HepG2 (cell line): ENCODE data around the gene SNX12. TPM values are rescaled to one million over a fixed set of nuclear protein-coding genes. Genes with fewer than 3 reads are reported as not detected.

Experiments
- ATAC-seq: fragments of 200-7000 bp; cut with Tn5 transposase; 3 replicates; pipeline ENCODE4 v1.9.1; 2020; ENCODE audit warnings: mild to moderate bottlenecking, moderate library complexity
- BruUV-seq: library from RNA; stranded (reverse); fragments of 400-500 nt; replicated peaks from 2 replicates; lab custom pipeline; 2021; lab: Mats Ljungman, UMichigan
- CTCF ChIA-PET: fragments of 300-600 bp; formaldehyde crosslinking; extraction: SDS; loops from one replicate; lab custom pipeline; 2021; ENCODE audit warnings: low total read pairs, inconsistent platforms, low intra/inter-chr PET ratio; lab: Yijun Ruan, JAX
- POLR2A ChIA-PET: fragments of 350-600 bp; sonication (Branson Sonifier 250); formaldehyde crosslinking; loops from one replicate; lab custom pipeline; 2020; ENCODE audit warnings: antibody characterized with exemption, inconsistent platforms; lab: Yijun Ruan, JAX
- DNase-seq: peaks from one replicate; pipeline ENCODE4 v3.0.0-alpha.2; 2015; ENCODE audit warnings: low spot score
- FAIRE-seq: peaks from 3 replicates; lab custom pipeline; 2011; peaks lifted over from hg19 to GRCh38; lab: Jason Lieb, UNC
- H2AFZ ChIP-seq: one replicate; pipeline ENCODE4 v1.6.1; 2011; ENCODE audit warnings: low read length, inconsistent platforms
- H3K27ac ChIP-seq: fragments of 300-600 bp; 3 replicates; pipeline ENCODE4 v1.8.0; 2011; ENCODE audit warnings: mixed run types, mild to moderate bottlenecking, mixed read lengths, low read length, inconsistent platforms; ENCODE audit not compliant: insufficient read depth; ENCODE audit errors: extremely low read length
- H3K27me3 ChIP-seq, 2 experiments: fragments of 200-600 bp in 1 of 2; 2 replicates in 1 of 2; 3 replicates in 1 of 2; pipeline versions ENCODE4 v1.6.0 to v1.8.0; 2011; ENCODE audit warnings: low read length in 2 of 2, mild to moderate bottlenecking in 2 of 2, moderate library complexity in 2 of 2, inconsistent platforms in 1 of 2; ENCODE audit not compliant: insufficient read depth in 2 of 2, control insufficient read depth in 1 of 2
- H3K36me3 ChIP-seq, 2 experiments: fragments of 200-600 bp in 1 of 2; replicated peaks in 1 of 2; 2 replicates in 1 of 2; 3 replicates in 1 of 2; pipeline versions ENCODE4 v1.5.1 to v1.8.0; 2011; ENCODE audit warnings: low read length in 2 of 2, inconsistent platforms in 1 of 2; ENCODE audit not compliant: insufficient read depth in 2 of 2, control insufficient read depth in 1 of 2
- H3K4me1 ChIP-seq: 2 replicates; pipeline ENCODE4 v1.5.1; 2012; ENCODE audit warnings: low read length, inconsistent platforms; ENCODE audit not compliant: insufficient read depth
- H3K4me2 ChIP-seq: 2 replicates; pipeline ENCODE4 v1.6.0; 2011; ENCODE audit warnings: low read depth, low read length, inconsistent platforms
- H3K4me3 ChIP-seq, 3 experiments: fragments of 200-600 bp in 1 of 3; sonication (generic), shearing (Covaris generic) in 1 of 3; replicated peaks in 1 of 3; 2 replicates each; pipeline ENCODE4 v1.5.1; 2011 to 2016; ENCODE audit warnings: low read length in 3 of 3, inconsistent platforms in 2 of 3, low read depth in 2 of 3, mild to moderate bottlenecking in 2 of 3, control low read depth in 1 of 3, mixed read lengths in 1 of 3; ENCODE audit not compliant: insufficient read depth in 1 of 3
- H3K79me2 ChIP-seq: one replicate; pipeline ENCODE4 v1.6.1; 2011; ENCODE audit warnings: low read length, inconsistent platforms; ENCODE audit not compliant: insufficient read depth
- H3K9ac ChIP-seq: 2 replicates; pipeline ENCODE4 v1.6.0; 2011; ENCODE audit warnings: mild to moderate bottlenecking, low read depth, low read length, inconsistent platforms; ENCODE audit not compliant: insufficient read depth
- H3K9me3 ChIP-seq: 2 replicates; pipeline ENCODE4 v1.5.1; 2012; ENCODE audit warnings: mild to moderate bottlenecking, low read length
- H4K20me1 ChIP-seq: 2 replicates; pipeline ENCODE4 v1.6.0; 2011; ENCODE audit warnings: inconsistent platforms, mild to moderate bottlenecking, low read length, moderate library complexity; ENCODE audit not compliant: insufficient read depth
- ADNP ChIP-seq: sonication (generic); formaldehyde crosslinking; IDR thresholded peaks from 2 replicates; pipeline ENCODE4 v1.4.0; 2020; ENCODE audit warnings: missing genetic modification reagents
- GABPA ChIP-seq, 2 experiments: IDR thresholded peaks; 2 replicates each; pipeline ENCODE4 v1.6.1; 2011 to 2016; ENCODE audit warnings: low read depth in 2 of 2, low read length in 1 of 2, missing biosample characterization in 1 of 2, missing genetic modification characterization in 1 of 2
- HOXD1 ChIP-seq: sonication (generic); formaldehyde crosslinking; IDR thresholded peaks from 2 replicates; pipeline ENCODE4 v1.5.0; 2020; ENCODE audit warnings: missing genetic modification reagents
- NCOA2 ChIP-seq: sonication (generic); formaldehyde crosslinking; IDR thresholded peaks from 2 replicates; pipeline ENCODE4 v1.8.0; 2022; ENCODE audit warnings: inconsistent platforms
- RNF2 ChIP-seq: fragments of 450-650 bp; conservative IDR thresholded peaks from 2 replicates; pipeline ENCODE4 v1.6.1; 2016; ENCODE audit warnings: low read depth
- TMF1 ChIP-seq: sonication (generic); formaldehyde crosslinking; IDR thresholded peaks from 2 replicates; pipeline ENCODE4 v1.8.1; 2022; ENCODE audit warnings: low read depth, missing genetic modification reagents
- ZFP82 ChIP-seq: sonication (generic); formaldehyde crosslinking; IDR thresholded peaks from 2 replicates; pipeline ENCODE4 v1.5.1; 2020; ENCODE audit warnings: mild to moderate bottlenecking, missing genetic modification reagents, borderline replicate concordance
- ZNF12 ChIP-seq: sonication (generic); formaldehyde crosslinking; IDR thresholded peaks from 2 replicates; pipeline ENCODE4 v1.5.0; 2020; ENCODE audit warnings: missing genetic modification reagents
- ZNF460 ChIP-seq: sonication (generic); formaldehyde crosslinking; IDR thresholded peaks from 2 replicates; pipeline ENCODE4 v1.5.1; 2020; ENCODE audit warnings: missing genetic modification reagents, mild to moderate bottlenecking, borderline replicate concordance
- ZNF530 ChIP-seq: sonication (generic); formaldehyde crosslinking; IDR thresholded peaks from 2 replicates; pipeline ENCODE4 v1.5.0; 2020; ENCODE audit warnings: low read depth, mild to moderate bottlenecking, missing genetic modification reagents
- ZNF768 ChIP-seq: sonication (generic); formaldehyde crosslinking; IDR thresholded peaks from 2 replicates; pipeline ENCODE4 v1.4.0; 2020; ENCODE audit warnings: missing genetic modification reagents
- ZNF790 ChIP-seq: sonication (generic); formaldehyde crosslinking; IDR thresholded peaks from 2 replicates; pipeline ENCODE4 v1.8.0; 2022; ENCODE audit warnings: missing genetic modification reagents, mild to moderate bottlenecking, borderline replicate concordance
- WGBS: methylation state at CpG from one replicate; pipeline ENCODE4 v1.1.6; 2017; ENCODE audit warnings: low lambda C conversion rate; 5-methylcytosine and 5-hydroxymethylcytosine counted together
- in situ Hi-C: cut with HindIII; loops from 2 replicates; pipeline ENCODE4 v1.10.0; 2017; ENCODE audit warnings: low pct_unique_long_range_greater_than_20kb; ENCODE audit not compliant: extremely low pct_ligation_motif_present
- intact Hi-C: fragments of 100-400 bp; cut with micrococcal nuclease; formaldehyde crosslinking; loops from one replicate; pipeline ENCODE4 v1.10.0; 2022; ENCODE audit not compliant: unreplicated experiment
- polyA plus RNA-seq, 8 experiments: library from polyadenylated mRNA; depleted of rRNA in 3 of 8; stranded (reverse) in 7 of 8; unstranded in 1 of 8; fragments of >200 nt; fragmentation: Illumina TruSeq in 4 of 8; extraction: Trizol in 4 of 8; gene quantifications; 2 replicates each; pipeline versions ENCODE4 v1.2.1 to v1.2.3, GENCODE V29; 2011 to 2016; ENCODE audit warnings: low read depth in 4 of 8, missing spikeins in 1 of 8, mixed read lengths in 1 of 8; ENCODE audit not compliant: insufficient read depth in 1 of 8
- total RNA-seq, 5 experiments: library from RNA; depleted of rRNA; stranded (reverse); fragments of >200 nt; fragmentation: Illumina TruSeq; extraction: Trizol; gene quantifications; 2 replicates each; pipeline ENCODE4 v1.2.3, GENCODE V29; 2016; ENCODE audit warnings: low read depth in 1 of 5
- TF ChIP-seq, protein P1 (sequence below): sonication (generic); formaldehyde crosslinking; IDR thresholded peaks from 2 replicates; pipeline ENCODE4 v1.4.0; 2020; ENCODE audit warnings: mild to moderate bottlenecking, low read depth, missing genetic modification reagents
- TF ChIP-seq, protein P2 (sequence below): sonication (generic); formaldehyde crosslinking; IDR thresholded peaks from 2 replicates; pipeline ENCODE4 v1.5.0; 2020; ENCODE audit warnings: mild to moderate bottlenecking, missing genetic modification reagents, borderline replicate concordance
- TF ChIP-seq, protein P3 (sequence below): sonication (generic); formaldehyde crosslinking; IDR thresholded peaks from 2 replicates; pipeline ENCODE4 v1.4.0; 2020; ENCODE audit warnings: missing genetic modification reagents

Gene SNX12
- total and polyA plus RNA-seq, 2 of the 13 experiments (the other 11 are each of a cell fraction or from before 2014, with no cell fraction given) = 30.3 to 42.2 TPM

DNA sequence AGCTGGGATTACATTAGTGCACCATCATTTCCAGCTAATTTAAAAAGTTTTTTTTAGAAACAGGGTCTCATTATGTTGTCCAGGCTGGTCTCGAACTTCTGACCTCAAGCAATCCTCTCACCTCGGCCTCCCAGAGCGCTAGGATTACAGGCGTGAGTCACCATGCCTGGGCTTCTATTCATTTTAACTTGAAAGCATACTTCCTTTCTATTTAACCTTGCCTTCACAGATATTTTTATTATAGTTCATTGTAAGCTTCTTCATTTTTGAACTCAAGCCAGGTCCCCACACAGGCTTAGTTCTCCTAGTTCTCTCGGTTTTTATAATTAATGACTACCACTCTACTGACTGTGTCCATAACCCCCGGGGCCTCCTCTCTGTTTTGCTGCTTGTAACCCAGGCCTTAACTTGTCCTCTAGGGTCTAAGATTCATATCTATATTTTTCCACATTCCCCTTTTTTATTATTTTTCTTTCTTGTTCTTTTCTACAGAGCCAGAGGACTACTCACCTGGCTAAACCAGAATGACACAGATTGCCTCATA, 50.7 kb downstream of the SNX12 start:
- Histone ChIP-seq H3K27ac (no peak overlapping the region), H4K20me1 (no peaks in the 10 kb centered on the region), H3K36me3 (no peaks in the 10 kb centered on the region), H3K4me3 (no peak overlapping the region), H3K4me2 (no peak overlapping the region), H3K4me1 (peaks cover 6% of the 10 kb centered on the region; the same call in 1 of the 2 replicates), H3K9ac (no peak overlapping the region), H2AFZ (no peak overlapping the region), H3K9me3 (no peaks in the 10 kb centered on the region), H3K79me2 (no peaks in the 10 kb centered on the region), H3K27me3 (no peaks in the 10 kb centered on the region)
- in situ Hi-C loops = no loop called here
- intact Hi-C loops = no loop called here
- ATAC-seq (no peak), FAIRE-seq (no peak), DNase-seq (no peak)
- ChIA-PET CTCF (no interaction called here), POLR2A (no interaction called here)
- 92% methylated on average over 6 of the region's 6 CpGs for WGBS
- no TSS peak for BruUV-seq
- TF ChIP-seq ZNF768 (CRISPR knock-in tag) (no peak), NCOA2 (no peak), RNF2 (no peak), ZNF460 (CRISPR knock-in tag) (no peak), GABPA (IDR thresholded peaks at IDR 0.05; ENCODE audit: low read depth, low read length) (no peak), GABPA (CRISPR knock-in tag; IDR thresholded peaks at IDR 0.05; ENCODE audit: low read depth) (no peak), HOXD1 (CRISPR knock-in tag) (no peak), ZNF530 (CRISPR knock-in tag) (no peak), ZFP82 (CRISPR knock-in tag) (no peak), ZNF12 (no peak), ZNF790 (no peak), ADNP (CRISPR knock-in tag) (no peak), TMF1 (CRISPR knock-in tag) (no peak)
- TF ChIP-seq, protein P1, sequence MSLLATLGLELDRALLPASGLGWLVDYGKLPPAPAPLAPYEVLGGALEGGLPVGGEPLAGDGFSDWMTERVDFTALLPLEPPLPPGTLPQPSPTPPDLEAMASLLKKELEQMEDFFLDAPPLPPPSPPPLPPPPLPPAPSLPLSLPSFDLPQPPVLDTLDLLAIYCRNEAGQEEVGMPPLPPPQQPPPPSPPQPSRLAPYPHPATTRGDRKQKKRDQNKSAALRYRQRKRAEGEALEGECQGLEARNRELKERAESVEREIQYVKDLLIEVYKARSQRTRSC (CRISPR knock-in tag) = no peak
- TF ChIP-seq, protein P2, sequence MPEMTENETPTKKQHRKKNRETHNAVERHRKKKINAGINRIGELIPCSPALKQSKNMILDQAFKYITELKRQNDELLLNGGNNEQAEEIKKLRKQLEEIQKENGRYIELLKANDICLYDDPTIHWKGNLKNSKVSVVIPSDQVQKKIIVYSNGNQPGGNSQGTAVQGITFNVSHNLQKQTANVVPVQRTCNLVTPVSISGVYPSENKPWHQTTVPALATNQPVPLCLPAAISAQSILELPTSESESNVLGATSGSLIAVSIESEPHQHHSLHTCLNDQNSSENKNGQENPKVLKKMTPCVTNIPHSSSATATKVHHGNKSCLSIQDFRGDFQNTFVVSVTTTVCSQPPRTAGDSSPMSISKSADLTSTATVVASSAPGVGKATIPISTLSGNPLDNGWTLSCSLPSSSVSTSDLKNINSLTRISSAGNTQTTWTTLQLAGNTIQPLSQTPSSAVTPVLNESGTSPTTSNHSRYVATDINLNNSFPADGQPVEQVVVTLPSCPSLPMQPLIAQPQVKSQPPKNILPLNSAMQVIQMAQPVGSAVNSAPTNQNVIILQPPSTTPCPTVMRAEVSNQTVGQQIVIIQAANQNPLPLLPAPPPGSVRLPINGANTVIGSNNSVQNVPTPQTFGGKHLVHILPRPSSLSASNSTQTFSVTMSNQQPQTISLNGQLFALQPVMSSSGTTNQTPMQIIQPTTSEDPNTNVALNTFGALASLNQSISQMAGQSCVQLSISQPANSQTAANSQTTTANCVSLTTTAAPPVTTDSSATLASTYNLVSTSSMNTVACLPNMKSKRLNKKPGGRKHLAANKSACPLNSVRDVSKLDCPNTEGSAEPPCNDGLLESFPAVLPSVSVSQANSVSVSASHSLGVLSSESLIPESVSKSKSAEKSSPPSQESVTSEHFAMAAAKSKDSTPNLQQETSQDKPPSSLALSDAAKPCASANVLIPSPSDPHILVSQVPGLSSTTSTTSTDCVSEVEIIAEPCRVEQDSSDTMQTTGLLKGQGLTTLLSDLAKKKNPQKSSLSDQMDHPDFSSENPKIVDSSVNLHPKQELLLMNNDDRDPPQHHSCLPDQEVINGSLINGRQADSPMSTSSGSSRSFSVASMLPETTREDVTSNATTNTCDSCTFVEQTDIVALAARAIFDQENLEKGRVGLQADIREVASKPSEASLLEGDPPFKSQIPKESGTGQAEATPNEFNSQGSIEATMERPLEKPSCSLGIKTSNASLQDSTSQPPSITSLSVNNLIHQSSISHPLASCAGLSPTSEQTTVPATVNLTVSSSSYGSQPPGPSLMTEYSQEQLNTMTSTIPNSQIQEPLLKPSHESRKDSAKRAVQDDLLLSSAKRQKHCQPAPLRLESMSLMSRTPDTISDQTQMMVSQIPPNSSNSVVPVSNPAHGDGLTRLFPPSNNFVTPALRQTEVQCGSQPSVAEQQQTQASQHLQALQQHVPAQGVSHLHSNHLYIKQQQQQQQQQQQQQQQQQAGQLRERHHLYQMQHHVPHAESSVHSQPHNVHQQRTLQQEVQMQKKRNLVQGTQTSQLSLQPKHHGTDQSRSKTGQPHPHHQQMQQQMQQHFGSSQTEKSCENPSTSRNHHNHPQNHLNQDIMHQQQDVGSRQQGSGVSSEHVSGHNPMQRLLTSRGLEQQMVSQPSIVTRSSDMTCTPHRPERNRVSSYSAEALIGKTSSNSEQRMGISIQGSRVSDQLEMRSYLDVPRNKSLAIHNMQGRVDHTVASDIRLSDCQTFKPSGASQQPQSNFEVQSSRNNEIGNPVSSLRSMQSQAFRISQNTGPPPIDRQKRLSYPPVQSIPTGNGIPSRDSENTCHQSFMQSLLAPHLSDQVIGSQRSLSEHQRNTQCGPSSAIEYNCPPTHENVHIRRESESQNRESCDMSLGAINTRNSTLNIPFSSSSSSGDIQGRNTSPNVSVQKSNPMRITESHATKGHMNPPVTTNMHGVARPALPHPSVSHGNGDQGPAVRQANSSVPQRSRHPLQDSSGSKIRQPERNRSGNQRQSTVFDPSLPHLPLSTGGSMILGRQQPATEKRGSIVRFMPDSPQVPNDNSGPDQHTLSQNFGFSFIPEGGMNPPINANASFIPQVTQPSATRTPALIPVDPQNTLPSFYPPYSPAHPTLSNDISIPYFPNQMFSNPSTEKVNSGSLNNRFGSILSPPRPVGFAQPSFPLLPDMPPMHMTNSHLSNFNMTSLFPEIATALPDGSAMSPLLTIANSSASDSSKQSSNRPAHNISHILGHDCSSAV = no peak
- TF ChIP-seq, protein P3, sequence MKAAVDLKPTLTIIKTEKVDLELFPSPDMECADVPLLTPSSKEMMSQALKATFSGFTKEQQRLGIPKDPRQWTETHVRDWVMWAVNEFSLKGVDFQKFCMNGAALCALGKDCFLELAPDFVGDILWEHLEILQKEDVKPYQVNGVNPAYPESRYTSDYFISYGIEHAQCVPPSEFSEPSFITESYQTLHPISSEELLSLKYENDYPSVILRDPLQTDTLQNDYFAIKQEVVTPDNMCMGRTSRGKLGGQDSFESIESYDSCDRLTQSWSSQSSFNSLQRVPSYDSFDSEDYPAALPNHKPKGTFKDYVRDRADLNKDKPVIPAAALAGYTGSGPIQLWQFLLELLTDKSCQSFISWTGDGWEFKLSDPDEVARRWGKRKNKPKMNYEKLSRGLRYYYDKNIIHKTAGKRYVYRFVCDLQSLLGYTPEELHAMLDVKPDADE (CRISPR knock-in tag) = no peak
